Endothelial cell of umbilical vein (primary cell): Measurements from ENCODE around the gene TSPAN31. TPM values are rescaled to one million over a fixed set of nuclear protein-coding genes. Genes with fewer than 3 reads are reported as not detected.

Source experiments
- BruUV-seq: library from RNA; stranded (reverse); fragments of 400-500 nt; replicated peaks from 2 replicates; lab custom pipeline; 2021; lab: Mats Ljungman, UMichigan
- CTCF ChIA-PET: fragments of 300-600, 350-600 bp; sonication (Branson Sonifier 250); formaldehyde crosslinking; loops from one replicate; lab custom pipeline; 2021; ENCODE audit warnings: antibody characterized with exemption, inconsistent platforms; lab: Charles Lee
- POLR2A ChIA-PET: fragments of 300-600, 350-600 bp; sonication (Branson Sonifier 250); formaldehyde crosslinking; loops from one replicate; lab custom pipeline; 2021; ENCODE audit warnings: antibody characterized with exemption, inconsistent platforms; lab: Charles Lee
- DNase-seq: peaks from one replicate; pipeline ENCODE4 v3.0.0-alpha.2; 2011; ENCODE audit warnings: low read depth, low spot score
- FAIRE-seq: peaks from 2 replicates; lab custom pipeline; 2011; peaks lifted over from hg19 to GRCh38; lab: Jason Lieb, UNC
- H2AFZ ChIP-seq: 2 replicates; pipeline ENCODE4 v1.6.0; 2012; ENCODE audit warnings: low read depth, low read length, control low read depth, inconsistent platforms
- H3K27ac ChIP-seq: 2 replicates; pipeline ENCODE4 v1.5.1; 2011; ENCODE audit warnings: low read depth, mild to moderate bottlenecking, control low read depth, low read length, moderate library complexity; ENCODE audit not compliant: insufficient read depth
- H3K27me3 ChIP-seq, 2 experiments: 2 replicates each; pipeline versions ENCODE4 v1.6.0 to v1.6.1; 2011; ENCODE audit warnings: low read length in 2 of 2, mixed read lengths in 1 of 2; ENCODE audit not compliant: control insufficient read depth in 2 of 2, insufficient read depth in 2 of 2
- H3K36me3 ChIP-seq, 2 experiments: 2 replicates in 1 of 2; 3 replicates in 1 of 2; pipeline ENCODE4 v1.5.1; 2011; ENCODE audit warnings: low read length in 2 of 2, mild to moderate bottlenecking in 1 of 2, moderate library complexity in 1 of 2; ENCODE audit not compliant: control insufficient read depth in 2 of 2, insufficient read depth in 2 of 2; ENCODE audit errors: extremely low read depth in 1 of 2
- H3K4me1 ChIP-seq: 3 replicates; pipeline ENCODE4 v1.5.1; 2011; ENCODE audit warnings: mild to moderate bottlenecking, low read length; ENCODE audit not compliant: control insufficient read depth, insufficient read depth; ENCODE audit errors: extremely low read depth
- H3K4me2 ChIP-seq: 2 replicates; pipeline ENCODE4 v1.6.1; 2011; ENCODE audit warnings: low read length, control low read depth, mixed read lengths; ENCODE audit not compliant: insufficient read depth
- H3K4me3 ChIP-seq, 3 experiments: fragments of 200-600 bp in 1 of 3; sonication (generic), shearing (Covaris generic) in 1 of 3; replicated peaks in 1 of 3; 2 replicates each; pipeline ENCODE4 v1.5.1; 2011 to 2016; ENCODE audit warnings: control low read depth in 3 of 3, low read length in 3 of 3, mild to moderate bottlenecking in 2 of 3, inconsistent platforms in 1 of 3, low read depth in 1 of 3, moderate library complexity in 1 of 3; ENCODE audit not compliant: insufficient read depth in 1 of 3
- H3K79me2 ChIP-seq: 2 replicates; pipeline ENCODE4 v1.6.0; 2012; ENCODE audit warnings: low read length, inconsistent platforms; ENCODE audit not compliant: control insufficient read depth, insufficient read depth
- H3K9ac ChIP-seq: replicated peaks from 2 replicates; pipeline ENCODE3; 2011; ENCODE audit warnings: low read length, control low read depth; ENCODE audit not compliant: insufficient read depth; ENCODE audit errors: extremely low read depth
- H3K9me1 ChIP-seq: replicated peaks from 3 replicates; pipeline ENCODE4 v1.6.0; 2011; ENCODE audit warnings: mild to moderate bottlenecking, low read length; ENCODE audit not compliant: control insufficient read depth, insufficient read depth; ENCODE audit errors: extremely low read depth
- H3K9me3 ChIP-seq: replicated peaks from 2 replicates; pipeline ENCODE4 v1.5.1; 2012; ENCODE audit warnings: low read length, inconsistent platforms; ENCODE audit not compliant: control insufficient read depth, insufficient read depth
- H4K20me1 ChIP-seq: replicated peaks from 2 replicates; pipeline ENCODE3; 2011; ENCODE audit warnings: mild to moderate bottlenecking, low read length; ENCODE audit not compliant: control insufficient read depth, insufficient read depth; ENCODE audit errors: extremely low read depth
- EZH2 ChIP-seq: IDR thresholded peaks from 2 replicates; pipeline ENCODE4 v1.6.1; 2012; ENCODE audit warnings: borderline replicate concordance, low read depth, mild to moderate bottlenecking, moderate library complexity, low read length, inconsistent platforms; ENCODE audit not compliant: severe bottlenecking
- FOS ChIP-seq: IDR thresholded peaks from 2 replicates; pipeline ENCODE4 v1.6.1; 2011; ENCODE audit warnings: mild to moderate bottlenecking, low read length, moderate library complexity, borderline replicate concordance; ENCODE audit not compliant: insufficient read depth
- GATA2 ChIP-seq: IDR thresholded peaks from 2 replicates; pipeline ENCODE4 v1.7.0; 2011; ENCODE audit warnings: low read depth, mild to moderate bottlenecking, moderate library complexity, mixed read lengths, low read length; ENCODE audit not compliant: insufficient read length, insufficient read depth
- JUN ChIP-seq: IDR thresholded peaks from 2 replicates; pipeline ENCODE4 v1.6.1; 2011; ENCODE audit warnings: borderline replicate concordance, low read depth; ENCODE audit not compliant: insufficient read length, insufficient read depth
- MYC ChIP-seq: IDR thresholded peaks from one replicate; pipeline ENCODE4 v1.6.1; 2011; ENCODE audit warnings: mild to moderate bottlenecking, low read depth, low read length
- POLR2A ChIP-seq: IDR thresholded peaks from 2 replicates; pipeline ENCODE4 v1.6.1; 2012; ENCODE audit warnings: low read depth, mild to moderate bottlenecking, control low read depth, low read length
- POLR2AphosphoS5 ChIP-seq: IDR thresholded peaks from 2 replicates; pipeline ENCODE4 v1.6.1; 2012; ENCODE audit warnings: low read depth, mild to moderate bottlenecking, control low read depth, low read length, moderate library complexity; ENCODE audit not compliant: insufficient read depth
- dilution Hi-C: fragments of 300-500 bp; cut with MboI; formaldehyde crosslinking; loops from one replicate; pipeline ENCODE4 v1.15.0; 2019; ENCODE audit warnings: low sequenced_read_pairs; ENCODE audit not compliant: extremely low pct_ligation_motif_present
- intact Hi-C: fragments of 100-400 bp; cut with micrococcal nuclease; formaldehyde crosslinking; loops from one replicate; pipeline ENCODE4 v1.10.0; 2022
- polyA plus RNA-seq, 4 experiments: library from polyadenylated mRNA; depleted of rRNA in 3 of 4; stranded (reverse) in 3 of 4; unstranded in 1 of 4; fragments of >200 nt; gene quantifications; 2 replicates each; pipeline versions ENCODE4 v1.2.1 to v1.2.3, GENCODE V29; 2011 to 2012; ENCODE audit warnings: missing spikeins in 1 of 4
- total RNA-seq: library from RNA; stranded (reverse); gene quantifications from 2 replicates; pipeline ENCODE4 v1.2.3, GENCODE V29; 2021
- TF ChIP-seq, protein P1 (sequence below): IDR thresholded peaks from 2 replicates; pipeline ENCODE4 v1.6.1; 2011; ENCODE audit not compliant: insufficient read depth, insufficient read length
- TF ChIP-seq, protein P2 (sequence below), 2 donors: IDR thresholded peaks; 1 replicate in 1 of 2; 2 replicates in 1 of 2; pipeline ENCODE4 v1.5.1; 2011; ENCODE audit warnings: low read length in 2 of 2, mild to moderate bottlenecking in 2 of 2, moderate library complexity in 2 of 2, control low read depth in 1 of 2, inconsistent platforms in 1 of 2, low read depth in 1 of 2; ENCODE audit not compliant: insufficient read depth in 1 of 2; ENCODE audit errors: extremely low read depth in 1 of 2

TSPAN31 gene
- total and polyA plus RNA-seq, 2 donors (not counting 3 experiments of a cell fraction or from before 2014, with no cell fraction given) = 15.0 to 43.9 TPM

GRCh38 chr12:57738661-57739237 lies 6.1 kb upstream of the TSPAN31 start, which contains the start of gene AGAP2:
AGAP2 (minus strand) TSS chr12:57738742; CDS start chr12:57738246, 496 bp downstream.
- no peak within 1 kb of the TSS for H3K4me2 ChIP-seq
- H3K4me1 ChIP-seq = peaks cover 5% of the 10 kb centered on the region
- H3K9me1 ChIP-seq = no peaks in the 10 kb centered on the region
- H3K27me3 ChIP-seq = peaks cover 65 to 70% of the 10 kb centered on the region in 2 experiments
- no peak within 1 kb of the TSS for H2AFZ ChIP-seq
- no peak within 1 kb of the TSS for H3K27ac ChIP-seq
- POLR2A ChIA-PET = no interaction called here
- dilution Hi-C loops = no loop called here
- no TSS peak for BruUV-seq
- H4K20me1 ChIP-seq = no peaks in the 10 kb centered on the region
- no peaks in the 10 kb centered on the region for H3K36me3 ChIP-seq
- intact Hi-C loops = no loop called here
- DNase-seq = no peak
- FAIRE-seq = no peak
- H3K9ac ChIP-seq = no peak within 1 kb of the TSS
- TF ChIP-seq, protein P1, sequence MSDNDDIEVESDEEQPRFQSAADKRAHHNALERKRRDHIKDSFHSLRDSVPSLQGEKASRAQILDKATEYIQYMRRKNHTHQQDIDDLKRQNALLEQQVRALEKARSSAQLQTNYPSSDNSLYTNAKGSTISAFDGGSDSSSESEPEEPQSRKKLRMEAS = no peak
- TF ChIP-seq EZH2 = peak; percentile 58
- TF ChIP-seq, protein P2, sequence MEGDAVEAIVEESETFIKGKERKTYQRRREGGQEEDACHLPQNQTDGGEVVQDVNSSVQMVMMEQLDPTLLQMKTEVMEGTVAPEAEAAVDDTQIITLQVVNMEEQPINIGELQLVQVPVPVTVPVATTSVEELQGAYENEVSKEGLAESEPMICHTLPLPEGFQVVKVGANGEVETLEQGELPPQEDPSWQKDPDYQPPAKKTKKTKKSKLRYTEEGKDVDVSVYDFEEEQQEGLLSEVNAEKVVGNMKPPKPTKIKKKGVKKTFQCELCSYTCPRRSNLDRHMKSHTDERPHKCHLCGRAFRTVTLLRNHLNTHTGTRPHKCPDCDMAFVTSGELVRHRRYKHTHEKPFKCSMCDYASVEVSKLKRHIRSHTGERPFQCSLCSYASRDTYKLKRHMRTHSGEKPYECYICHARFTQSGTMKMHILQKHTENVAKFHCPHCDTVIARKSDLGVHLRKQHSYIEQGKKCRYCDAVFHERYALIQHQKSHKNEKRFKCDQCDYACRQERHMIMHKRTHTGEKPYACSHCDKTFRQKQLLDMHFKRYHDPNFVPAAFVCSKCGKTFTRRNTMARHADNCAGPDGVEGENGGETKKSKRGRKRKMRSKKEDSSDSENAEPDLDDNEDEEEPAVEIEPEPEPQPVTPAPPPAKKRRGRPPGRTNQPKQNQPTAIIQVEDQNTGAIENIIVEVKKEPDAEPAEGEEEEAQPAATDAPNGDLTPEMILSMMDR (IDR thresholded peaks at IDR 0.05; ENCODE audit: extremely low read depth in 1 of 2, insufficient read depth in 1 of 2, low read depth in 1 of 2, low read length in 2 of 2) = no peak
- H3K4me3 ChIP-seq = no peak within 1 kb of the TSS
- CTCF ChIA-PET = interaction anchor here (1.0 to 6.1 kb wide), 2 partner anchors 13 to 18 kb away, joined by 4 to 48 read pairs; no protein-coding TSS in a partner anchor
- no peaks in the 10 kb centered on the region for H3K79me2 ChIP-seq
- H3K9me3 ChIP-seq = no peaks in the 10 kb centered on the region

GRCh38 chr12:57739387-57739786 lies 5.5 kb upstream of the TSPAN31 start:
- dilution Hi-C loops (no loop called here), intact Hi-C loops (no loop called here)
- H3K9ac ChIP-seq = no peak overlapping the region
- ChIA-PET CTCF (interaction anchor here (1.0 to 6.1 kb wide), 2 partner anchors 14 to 17 kb away, joined by 4 to 48 read pairs; no protein-coding TSS in a partner anchor), POLR2A (no interaction called here)
- H3K4me1 ChIP-seq = peaks cover 5% of the 10 kb centered on the region
- no TSS peak for BruUV-seq
- no peaks in the 10 kb centered on the region for H3K9me1 ChIP-seq
- no peak overlapping the region for H3K27ac ChIP-seq
- no peaks in the 10 kb centered on the region for H3K79me2 ChIP-seq
- no peak for TF ChIP-seq EZH2
- TF ChIP-seq JUN = no peak
- TF ChIP-seq, protein P2 (IDR thresholded peaks at IDR 0.05; ENCODE audit: extremely low read depth in 1 of 2, insufficient read depth in 1 of 2, low read depth in 1 of 2, low read length in 2 of 2) = no peak
- TF ChIP-seq, protein P1 = no peak
- no peak for TF ChIP-seq GATA2
- TF ChIP-seq POLR2AphosphoS5 = no peak
- TF ChIP-seq FOS = no peak
- no peak for TF ChIP-seq POLR2A
- TF ChIP-seq MYC = no peak
- FAIRE-seq (no peak), DNase-seq (no peak)
- peaks cover 59 to 65% of the 10 kb centered on the region in 2 experiments for H3K27me3 ChIP-seq
- no peaks in the 10 kb centered on the region for H3K36me3 ChIP-seq
- H3K9me3 ChIP-seq = no peaks in the 10 kb centered on the region
- H3K4me2 ChIP-seq = no peak overlapping the region
- no peak overlapping the region for H3K4me3 ChIP-seq
- no peak overlapping the region for H2AFZ ChIP-seq
- no peaks in the 10 kb centered on the region for H4K20me1 ChIP-seq
